ENCODE data around the gene GPC2. TPM values are rescaled to one million over a fixed set of nuclear protein-coding genes. Genes with fewer than 3 reads are reported as not detected.
A peak's percentile ranks its signal among the peaks of the same experiment; 100 is the strongest.
"Not testable (repeated sequence)": the region's sequence is repeated elsewhere in the genome, so short reads cannot be mapped to it uniquely, and the experiment has no call there.

The GPC2 gene
- total RNA-seq, 1 donor: 1.4 TPM

DNA sequence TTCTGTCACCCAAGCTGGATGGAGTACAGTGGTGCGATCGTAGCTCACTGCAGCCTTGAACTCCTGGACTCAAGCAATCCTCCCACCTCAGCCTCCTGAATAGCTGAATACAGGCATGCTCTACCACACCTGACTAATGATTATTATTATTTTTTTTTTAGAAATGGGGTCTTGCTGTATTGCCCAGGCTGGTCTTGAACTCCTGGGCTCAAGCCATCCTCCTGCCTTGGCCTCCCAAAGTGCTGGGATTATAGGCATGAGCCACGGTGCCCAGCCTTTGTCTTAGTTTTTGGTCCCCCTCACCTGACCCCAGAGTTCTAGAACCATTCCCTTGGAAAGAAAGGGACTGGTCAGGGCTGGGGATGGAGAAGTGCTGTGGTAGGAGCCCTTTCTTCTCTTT lies 2.9 kb upstream of the GPC2 start:
- H3K4me1 ChIP-seq (ENCODE audit: insufficient read depth, low read length); H3K9me3 ChIP-seq (ENCODE audit: low read depth, low read length); H4K20me1 ChIP-seq (ENCODE audit: insufficient read depth, low read length); H3K4me3 ChIP-seq (ENCODE audit: insufficient read depth, low read length); H3K36me3 ChIP-seq (ENCODE audit: insufficient read depth, low read length); H3K27me3 ChIP-seq (ENCODE audit: insufficient read depth, low read length); H3K4me2 ChIP-seq (ENCODE audit: insufficient read depth, low read length); DNase-seq (ENCODE audit: insufficient read length, low spot score, missing footprints); H3K79me2 ChIP-seq (ENCODE audit: insufficient read depth, low read length); H3K27ac ChIP-seq (ENCODE audit: low read depth, low read length); H2AFZ ChIP-seq (ENCODE audit: low read length): not testable (repeated sequence)

DNA sequence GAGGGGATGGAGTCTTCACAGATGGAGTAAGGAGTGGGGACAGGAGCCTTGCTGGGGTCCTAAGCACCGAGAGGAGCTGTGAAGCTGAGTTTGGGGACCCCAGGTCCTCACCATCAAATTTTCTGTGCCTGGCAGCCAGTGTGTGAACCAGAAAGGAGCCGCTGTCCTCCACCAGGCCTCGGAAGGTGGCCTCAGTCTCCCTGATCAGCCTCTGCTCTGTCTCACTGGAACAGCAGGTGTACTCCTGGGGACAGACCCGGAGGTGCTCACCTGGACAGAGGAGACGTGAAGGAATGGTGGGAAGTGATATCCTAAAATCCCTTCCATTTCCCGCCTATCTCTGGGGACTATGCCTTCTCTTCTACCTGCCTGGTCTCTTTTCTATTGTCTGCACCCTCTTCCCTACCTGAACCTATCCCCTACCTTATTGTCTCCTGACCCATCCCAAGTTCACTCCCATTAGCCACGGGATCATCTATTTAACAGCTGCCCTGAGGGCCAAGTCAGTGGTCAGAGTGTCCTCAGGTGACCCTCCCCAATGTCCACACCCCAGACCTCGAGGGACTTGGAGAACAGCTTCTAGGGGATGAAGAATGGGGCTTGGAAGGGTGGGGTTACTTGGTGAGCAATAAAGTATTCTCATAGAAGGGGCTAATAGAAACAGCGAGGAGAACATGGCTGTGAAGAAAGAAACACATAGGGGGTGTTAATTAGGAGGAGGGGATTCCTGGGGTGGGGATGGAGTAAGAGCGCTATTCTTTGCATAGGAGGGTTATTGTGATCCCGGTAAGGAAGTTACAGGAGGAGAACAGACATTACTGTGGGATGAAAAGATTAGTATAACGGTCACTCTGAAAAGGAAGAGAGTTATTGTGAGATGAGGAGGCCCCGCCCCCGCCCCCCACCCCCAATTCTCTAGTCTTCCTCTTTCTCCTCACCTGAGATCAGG lies 811 bp downstream of the GPC2 start:
- H3K27ac ChIP-seq (ENCODE audit: low read depth, low read length): no peak overlapping the region
- peak overlapping the region; percentile 76 for H3K4me3 ChIP-seq (ENCODE audit: insufficient read depth, low read length)

DNA sequence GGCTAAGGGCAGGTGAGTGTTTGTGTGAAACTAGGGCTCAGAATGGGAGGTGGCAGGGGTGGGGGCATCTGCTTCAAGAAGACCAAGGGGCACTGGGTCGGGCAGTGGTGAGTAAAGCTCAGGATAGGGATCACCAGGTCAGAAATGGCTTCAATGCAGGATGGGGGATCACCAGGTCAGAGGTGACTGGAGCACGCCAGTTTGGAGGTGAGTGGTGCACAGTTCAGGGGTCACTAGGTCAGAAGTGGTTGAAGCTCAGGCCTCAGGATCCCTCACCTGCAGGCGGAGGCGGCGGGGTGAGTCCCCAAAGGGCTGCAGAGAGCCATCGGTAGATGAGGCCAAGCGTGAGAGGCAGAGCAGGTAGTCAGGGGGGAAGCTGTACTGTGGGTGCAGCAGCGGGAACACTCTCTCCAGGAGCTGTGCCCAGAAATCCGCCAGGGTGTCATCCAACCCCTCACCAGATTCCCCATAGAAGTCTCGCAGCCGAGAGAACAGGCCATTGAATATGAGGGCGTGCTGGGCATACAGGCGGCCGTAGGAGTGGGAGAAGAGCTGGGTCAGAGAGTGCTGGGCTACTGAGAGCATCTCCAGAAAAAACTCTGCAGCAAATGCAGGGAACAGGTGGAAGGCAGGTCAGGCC lies 1.8 kb downstream of the GPC2 start:
- Histone ChIP-seq H2AFZ (ENCODE audit: low read length) (no peak overlapping the region), H3K4me3 (ENCODE audit: insufficient read depth, low read length) (no peak overlapping the region), H3K4me2 (ENCODE audit: insufficient read depth, low read length) (no peak overlapping the region), H4K20me1 (ENCODE audit: insufficient read depth, low read length) (no peaks in the 10 kb centered on the region), H3K27ac (ENCODE audit: low read depth, low read length) (no peak overlapping the region), H3K27me3 (ENCODE audit: insufficient read depth, low read length) (peaks cover 14% of the 10 kb centered on the region), H3K9me3 (ENCODE audit: low read depth, low read length) (no peaks in the 10 kb centered on the region), H3K4me1 (ENCODE audit: insufficient read depth, low read length) (peaks cover 5% of the 10 kb centered on the region), H3K36me3 (ENCODE audit: insufficient read depth, low read length) (no peaks in the 10 kb centered on the region), H3K79me2 (ENCODE audit: insufficient read depth, low read length) (no peaks in the 10 kb centered on the region)
- peak; percentile 31 for DNase-seq (ENCODE audit: insufficient read length, low spot score, missing footprints)
- TF ChIP-seq, protein P1, sequence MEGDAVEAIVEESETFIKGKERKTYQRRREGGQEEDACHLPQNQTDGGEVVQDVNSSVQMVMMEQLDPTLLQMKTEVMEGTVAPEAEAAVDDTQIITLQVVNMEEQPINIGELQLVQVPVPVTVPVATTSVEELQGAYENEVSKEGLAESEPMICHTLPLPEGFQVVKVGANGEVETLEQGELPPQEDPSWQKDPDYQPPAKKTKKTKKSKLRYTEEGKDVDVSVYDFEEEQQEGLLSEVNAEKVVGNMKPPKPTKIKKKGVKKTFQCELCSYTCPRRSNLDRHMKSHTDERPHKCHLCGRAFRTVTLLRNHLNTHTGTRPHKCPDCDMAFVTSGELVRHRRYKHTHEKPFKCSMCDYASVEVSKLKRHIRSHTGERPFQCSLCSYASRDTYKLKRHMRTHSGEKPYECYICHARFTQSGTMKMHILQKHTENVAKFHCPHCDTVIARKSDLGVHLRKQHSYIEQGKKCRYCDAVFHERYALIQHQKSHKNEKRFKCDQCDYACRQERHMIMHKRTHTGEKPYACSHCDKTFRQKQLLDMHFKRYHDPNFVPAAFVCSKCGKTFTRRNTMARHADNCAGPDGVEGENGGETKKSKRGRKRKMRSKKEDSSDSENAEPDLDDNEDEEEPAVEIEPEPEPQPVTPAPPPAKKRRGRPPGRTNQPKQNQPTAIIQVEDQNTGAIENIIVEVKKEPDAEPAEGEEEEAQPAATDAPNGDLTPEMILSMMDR (IDR thresholded peaks at IDR 0.05; ENCODE audit: extremely low read depth, low read depth, low read length): no peak

More for the DNA sequence above, 811 bp downstream of the GPC2 start:
- DNase-seq (ENCODE audit: insufficient read length, low spot score, missing footprints): peak; percentile 90
- H3K4me1 ChIP-seq (ENCODE audit: insufficient read depth, low read length): peaks cover 5% of the 10 kb centered on the region
- no peaks in the 10 kb centered on the region for H4K20me1 ChIP-seq (ENCODE audit: insufficient read depth, low read length)
- H3K9me3 ChIP-seq (ENCODE audit: low read depth, low read length): no peaks in the 10 kb centered on the region
- H2AFZ ChIP-seq (ENCODE audit: low read length): peak overlapping the region; percentile 94
- no peaks in the 10 kb centered on the region for H3K36me3 ChIP-seq (ENCODE audit: insufficient read depth, low read length)
- H3K27me3 ChIP-seq (ENCODE audit: insufficient read depth, low read length): peaks cover 9% of the 10 kb centered on the region
- TF ChIP-seq, protein P1 (IDR thresholded peaks at IDR 0.05; ENCODE audit: extremely low read depth, low read depth, low read length): no peak
- H3K4me2 ChIP-seq (ENCODE audit: insufficient read depth, low read length): peak overlapping the region; percentile 91
- no peaks in the 10 kb centered on the region for H3K79me2 ChIP-seq (ENCODE audit: insufficient read depth, low read length)

DNA sequence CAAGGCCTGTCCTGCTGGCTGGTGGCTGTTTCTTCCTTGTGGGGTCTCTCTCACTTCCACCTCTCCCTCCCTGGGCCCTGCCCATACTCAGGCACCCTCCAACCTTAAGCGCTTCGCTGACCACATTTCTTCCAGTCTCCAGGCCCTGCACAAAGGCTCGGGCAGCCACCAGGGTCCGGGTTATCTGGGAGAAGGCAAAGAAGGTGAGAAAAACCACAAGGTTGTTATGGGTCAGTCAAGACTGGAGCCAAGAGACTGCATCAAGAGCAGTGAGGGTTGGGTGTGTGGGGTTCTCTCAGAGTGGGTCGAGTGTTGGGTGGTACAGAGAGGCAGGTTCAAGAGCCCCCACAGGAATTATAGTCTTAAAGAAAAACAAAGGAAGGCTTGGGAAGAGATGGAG lies 2.6 kb downstream of the GPC2 start:
- Histone ChIP-seq H3K79me2 (ENCODE audit: insufficient read depth, low read length) (no peaks in the 10 kb centered on the region), H3K27me3 (ENCODE audit: insufficient read depth, low read length) (peaks cover 14% of the 10 kb centered on the region), H3K4me2 (ENCODE audit: insufficient read depth, low read length) (no peak overlapping the region), H3K4me1 (ENCODE audit: insufficient read depth, low read length) (peaks cover 5% of the 10 kb centered on the region), H3K4me3 (ENCODE audit: insufficient read depth, low read length) (no peak overlapping the region), H4K20me1 (ENCODE audit: insufficient read depth, low read length) (no peaks in the 10 kb centered on the region), H3K9me3 (ENCODE audit: low read depth, low read length) (no peaks in the 10 kb centered on the region), H2AFZ (ENCODE audit: low read length) (no peak overlapping the region), H3K27ac (ENCODE audit: low read depth, low read length) (no peak overlapping the region), H3K36me3 (ENCODE audit: insufficient read depth, low read length) (no peaks in the 10 kb centered on the region)
- peak; percentile 54 for DNase-seq (ENCODE audit: insufficient read length, low spot score, missing footprints)
- TF ChIP-seq, protein P1 (IDR thresholded peaks at IDR 0.05; ENCODE audit: extremely low read depth, low read depth, low read length): no peak

All from osteoblast (primary cell).